Measurements from ENCODE around the gene SOST. TPM values are rescaled to one million over a fixed set of nuclear protein-coding genes. Genes with fewer than 3 reads are reported as not detected.

SOST gene
- total RNA-seq, 2 experiments from 2014 or later = not detected

DNA sequence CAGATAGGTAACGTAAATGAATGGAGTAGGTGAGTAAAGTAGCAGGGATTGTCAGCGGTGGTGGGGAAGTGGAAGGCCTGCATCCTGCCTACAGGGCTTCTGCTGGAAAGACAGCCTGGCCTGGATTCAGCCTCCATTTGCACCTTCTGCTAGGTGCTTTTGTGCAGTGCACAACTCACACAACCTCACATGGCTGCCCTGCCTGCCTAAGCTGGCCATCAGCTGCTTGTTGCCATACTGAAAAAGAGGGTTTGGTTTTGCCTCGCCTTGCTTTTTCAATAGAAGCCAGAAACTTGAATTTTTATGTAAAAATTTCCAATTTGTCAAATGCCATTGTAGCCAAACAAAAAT, 36.3 kb downstream of the SOST start:
- Mint-ChIP-seq H3K4me3 (no peak overlapping the region), H3K27ac (no peak overlapping the region), H3K4me1 (peaks cover 12% of the 10 kb centered on the region), H3K36me3 (peaks cover 2% of the 10 kb centered on the region), H3K27me3 (peaks cover 15% of the 10 kb centered on the region), H3K9me3 (ENCODE audit: low read depth) (no peaks in the 10 kb centered on the region)
- CTCF ChIA-PET = interaction anchor here (2.0 kb wide), 1 partner anchor 27 kb away, joined by 6 read pairs; no protein-coding TSS in a partner anchor
- no peak for DNase-seq
- no peak for ATAC-seq

DNA sequence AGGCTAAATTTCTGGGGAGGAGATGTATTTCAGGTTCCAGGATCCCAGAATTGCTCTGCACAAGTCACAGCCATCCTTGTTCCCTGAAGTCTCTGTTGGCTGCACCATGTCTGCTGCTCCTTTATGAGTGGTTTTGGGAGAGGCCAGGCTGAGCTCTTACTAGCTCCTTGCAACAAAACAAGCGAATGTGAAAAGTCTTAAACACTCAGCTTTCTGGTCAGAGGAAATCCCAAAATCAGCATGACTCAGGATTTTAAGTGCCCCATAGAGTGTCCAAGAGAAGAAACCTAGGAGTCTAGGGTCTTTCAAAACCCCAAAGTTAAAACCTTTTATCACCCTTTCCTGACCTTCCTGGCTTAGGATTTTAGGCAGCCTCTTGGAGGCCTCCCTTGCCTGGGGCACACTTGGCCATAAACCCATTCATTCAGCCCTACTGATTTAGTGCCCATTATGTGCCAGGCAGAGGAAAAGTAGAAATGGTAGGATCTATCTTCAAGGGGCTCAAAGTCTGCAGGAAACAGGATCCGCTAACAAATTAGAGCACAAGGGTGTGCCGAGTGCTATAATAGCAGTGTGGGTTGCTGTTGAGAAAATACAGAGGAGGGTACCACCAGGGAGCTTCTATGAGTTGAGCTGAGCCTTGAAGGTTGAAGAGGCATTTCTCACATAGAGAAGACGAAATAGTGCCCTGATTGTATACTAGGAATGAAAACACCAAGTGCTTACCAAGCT, 36.9 kb downstream of the SOST start:
- CTCF ChIA-PET = interaction anchor here (0.9 to 2.0 kb wide), 2 partner anchors 27 to 53 kb away, joined by 3 to 6 read pairs; no protein-coding TSS in a partner anchor
- DNase-seq (no peak), ATAC-seq (no peak)
- Mint-ChIP-seq H3K27ac (peak overlapping the region; percentile 72), H3K9me3 (ENCODE audit: low read depth) (no peaks in the 10 kb centered on the region), H3K36me3 (peaks cover 2% of the 10 kb centered on the region), H3K27me3 (peaks cover 21% of the 10 kb centered on the region), H3K4me3 (peak overlapping the region; percentile 87), H3K4me1 (peaks cover 12% of the 10 kb centered on the region)

DNA sequence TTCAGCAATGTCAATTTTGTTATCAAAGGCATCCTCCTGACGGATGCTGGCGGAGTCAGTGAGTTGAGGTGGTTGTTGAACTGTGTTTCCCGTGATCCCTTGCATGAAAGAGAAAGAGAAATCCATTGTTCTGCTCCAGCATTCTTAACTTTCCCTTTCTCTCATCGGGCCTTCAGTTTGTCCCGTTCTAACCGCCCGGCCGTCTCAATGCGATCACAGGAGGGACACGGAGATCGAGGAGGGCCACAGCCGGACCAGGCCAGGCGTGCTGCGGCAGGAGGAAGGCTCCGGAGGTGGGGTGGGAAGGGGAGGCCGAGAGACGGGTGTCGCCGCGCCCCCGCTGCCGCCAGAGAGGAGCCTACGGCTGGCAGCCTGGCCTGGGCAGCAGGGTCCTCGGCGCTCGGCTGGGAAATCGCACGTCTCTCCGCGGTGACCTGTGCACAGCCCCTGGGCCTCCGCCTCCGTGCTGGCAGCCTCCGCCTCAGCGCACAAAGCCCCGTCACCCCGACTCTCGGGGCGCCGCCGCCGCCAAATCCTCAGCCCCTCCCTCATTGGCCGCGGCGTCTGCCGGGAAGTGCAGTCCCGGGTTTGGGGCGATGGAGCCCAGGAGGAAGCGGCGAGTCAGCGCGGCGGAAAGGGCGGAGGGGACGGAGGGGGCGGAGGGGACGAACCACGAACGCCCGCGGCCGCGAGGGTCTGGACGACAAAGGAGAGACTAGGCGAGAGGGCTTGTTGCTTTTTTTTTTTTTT, 38.1 kb downstream of the SOST start:
- CTCF ChIA-PET = interaction anchor here (0.7 to 2.0 kb wide), 2 partner anchors 12 to 26 kb away, joined by 3 to 6 read pairs; no protein-coding TSS in a partner anchor
- Mint-ChIP-seq H3K36me3 (peaks cover 2% of the 10 kb centered on the region), H3K9me3 (ENCODE audit: low read depth) (no peaks in the 10 kb centered on the region), H3K27ac (peak overlapping the region; percentile 97), H3K4me3 (peak overlapping the region; percentile 87), H3K27me3 (peaks cover 30% of the 10 kb centered on the region), H3K4me1 (peaks cover 12% of the 10 kb centered on the region)
- DNase-seq = peak; percentile 86
- ATAC-seq = peak; percentile 94

DNA sequence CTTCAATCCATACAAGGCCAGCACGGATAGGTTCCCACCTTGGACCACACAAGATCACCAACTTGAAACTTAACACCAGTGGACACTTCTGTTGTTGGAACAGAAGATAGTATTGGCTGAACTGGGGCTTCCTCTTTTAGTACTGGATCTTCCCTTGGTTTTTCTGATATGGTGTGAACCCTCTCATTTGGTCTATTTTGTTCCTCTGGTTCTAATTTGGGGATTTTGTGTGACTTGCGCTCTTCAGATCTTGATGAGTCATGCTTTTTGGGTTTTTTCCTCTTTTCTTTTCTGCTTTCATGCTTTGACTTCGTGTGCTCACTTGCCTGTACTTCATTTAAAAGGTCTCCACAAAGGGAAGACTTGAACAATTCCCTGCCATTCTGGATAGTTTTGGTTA, 39.0 kb downstream of the SOST start:
- no peaks in the 10 kb centered on the region for H3K9me3 Mint-ChIP-seq (ENCODE audit: low read depth)
- DNase-seq (no peak), ATAC-seq (no peak)
- H3K4me1 Mint-ChIP-seq = peaks cover 13% of the 10 kb centered on the region
- H3K4me3 Mint-ChIP-seq = peak overlapping the region; percentile 87
- H3K36me3 Mint-ChIP-seq = peaks cover 2% of the 10 kb centered on the region
- H3K27me3 Mint-ChIP-seq = peaks cover 37% of the 10 kb centered on the region
- CTCF ChIA-PET = interaction anchor here (2.0 kb wide), 1 partner anchor 19 kb away, joined by 5 read pairs; no protein-coding TSS in a partner anchor
- peak overlapping the region; percentile 97 for H3K27ac Mint-ChIP-seq

DNA sequence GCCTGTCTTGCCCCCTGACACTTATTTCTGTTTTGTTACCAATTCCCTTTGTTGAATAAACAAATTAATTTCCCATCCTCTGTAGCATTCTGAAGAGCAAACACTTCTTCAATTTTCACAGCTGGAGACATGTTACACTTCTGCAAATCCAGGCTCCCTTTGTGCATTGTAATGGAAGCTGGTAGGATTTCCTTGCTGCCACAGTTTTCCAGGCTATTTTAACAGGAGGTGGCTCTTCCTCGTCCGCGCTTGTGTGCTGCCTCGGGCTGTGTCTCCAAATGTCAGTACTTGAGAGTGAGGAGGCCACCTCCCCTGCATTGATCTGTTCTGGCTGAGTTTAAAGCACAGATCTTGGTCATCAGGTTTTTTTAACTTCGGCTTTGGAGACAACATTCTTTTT, 40.0 kb downstream of the SOST start:
- no peak overlapping the region for H3K27ac Mint-ChIP-seq
- no peak for ATAC-seq
- peaks cover 43% of the 10 kb centered on the region for H3K27me3 Mint-ChIP-seq
- H3K36me3 Mint-ChIP-seq = peaks cover 2% of the 10 kb centered on the region
- no peak overlapping the region for H3K4me3 Mint-ChIP-seq
- CTCF ChIA-PET = interaction anchor here (0.7 to 2.0 kb wide), 2 partner anchors 18 to 23 kb away, joined by 4 to 5 read pairs; no protein-coding TSS in a partner anchor
- no peak for DNase-seq
- no peaks in the 10 kb centered on the region for H3K9me3 Mint-ChIP-seq (ENCODE audit: low read depth)
- H3K4me1 Mint-ChIP-seq = peaks cover 20% of the 10 kb centered on the region

DNA sequence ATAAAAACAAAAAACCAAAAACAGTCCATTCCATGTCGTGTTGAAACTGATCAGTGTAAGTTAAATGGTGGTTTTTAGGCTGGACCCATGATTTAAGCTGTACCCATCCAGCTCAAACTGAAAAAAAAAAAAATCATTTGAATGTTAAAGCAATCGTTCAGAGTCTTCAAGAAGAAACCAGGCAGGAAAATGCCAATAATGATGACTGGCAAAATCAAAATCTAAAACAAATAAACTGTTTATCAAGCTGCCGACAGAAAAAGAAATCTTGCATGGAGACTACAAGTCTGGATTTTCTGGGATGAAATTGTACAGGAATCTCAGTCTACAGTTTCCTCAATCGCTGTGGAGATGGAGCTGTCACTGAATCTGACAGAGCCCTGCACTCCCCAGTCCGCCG, 40.7 kb downstream of the SOST start:
- Mint-ChIP-seq H3K4me1 (peaks cover 25% of the 10 kb centered on the region), H3K36me3 (peaks cover 2% of the 10 kb centered on the region), H3K4me3 (no peak overlapping the region), H3K9me3 (ENCODE audit: low read depth) (no peaks in the 10 kb centered on the region), H3K27ac (no peak overlapping the region), H3K27me3 (peaks cover 48% of the 10 kb centered on the region)
- DNase-seq (no peak), ATAC-seq (no peak)
- CTCF ChIA-PET = interaction anchor here (0.7 to 2.0 kb wide), 2 partner anchors 17 to 23 kb away, joined by 4 to 5 read pairs; no protein-coding TSS in a partner anchor

DNA sequence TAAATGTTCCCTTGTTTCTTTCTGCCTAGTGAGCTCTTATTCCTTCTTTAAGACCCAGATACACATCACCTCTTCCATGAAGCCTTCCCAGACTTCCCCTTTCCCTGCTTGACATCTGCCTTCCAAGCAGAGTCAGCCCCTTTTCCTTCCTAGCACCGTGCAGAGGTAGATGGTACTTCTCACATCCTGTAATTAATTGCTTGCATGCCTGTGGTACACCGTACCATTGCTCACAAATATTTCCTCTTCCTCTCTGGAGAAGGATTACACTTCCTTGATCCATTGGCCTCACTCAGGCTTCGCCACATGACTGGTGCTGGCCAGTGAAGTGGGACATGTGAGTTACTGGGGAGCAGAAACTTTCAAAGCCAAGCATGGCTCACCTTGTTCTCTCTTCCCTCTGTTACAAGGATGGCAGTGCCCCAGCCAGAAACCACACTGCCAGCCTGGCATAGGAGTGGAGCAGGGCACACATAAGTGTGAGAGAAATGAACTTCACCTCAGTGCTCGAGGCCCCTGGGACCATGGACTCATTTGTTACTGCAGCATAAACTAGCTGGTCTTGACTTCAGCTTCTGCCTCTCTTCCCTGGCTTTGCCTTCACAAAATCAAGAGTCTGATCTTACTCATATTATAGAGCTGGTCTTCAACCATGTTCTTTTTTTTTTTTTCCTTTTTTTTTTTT, 44.0 kb downstream of the SOST start:
- DNase-seq (no peak), ATAC-seq (no peak)
- peaks cover 62% of the 10 kb centered on the region for H3K27me3 Mint-ChIP-seq
- CTCF ChIA-PET = interaction anchor here (0.9 to 2.9 kb wide), 7 partner anchors 9 to 230 kb away, joined by 3 to 17 read pairs (median 4); partner anchors contain the start of genes DHX8 and SOST
- H3K4me3 Mint-ChIP-seq = peak overlapping the region; percentile 42
- no peaks in the 10 kb centered on the region for H3K9me3 Mint-ChIP-seq (ENCODE audit: low read depth)
- H3K27ac Mint-ChIP-seq = no peak overlapping the region
- no peaks in the 10 kb centered on the region for H3K36me3 Mint-ChIP-seq
- H3K4me1 Mint-ChIP-seq = peaks cover 17% of the 10 kb centered on the region

DNA sequence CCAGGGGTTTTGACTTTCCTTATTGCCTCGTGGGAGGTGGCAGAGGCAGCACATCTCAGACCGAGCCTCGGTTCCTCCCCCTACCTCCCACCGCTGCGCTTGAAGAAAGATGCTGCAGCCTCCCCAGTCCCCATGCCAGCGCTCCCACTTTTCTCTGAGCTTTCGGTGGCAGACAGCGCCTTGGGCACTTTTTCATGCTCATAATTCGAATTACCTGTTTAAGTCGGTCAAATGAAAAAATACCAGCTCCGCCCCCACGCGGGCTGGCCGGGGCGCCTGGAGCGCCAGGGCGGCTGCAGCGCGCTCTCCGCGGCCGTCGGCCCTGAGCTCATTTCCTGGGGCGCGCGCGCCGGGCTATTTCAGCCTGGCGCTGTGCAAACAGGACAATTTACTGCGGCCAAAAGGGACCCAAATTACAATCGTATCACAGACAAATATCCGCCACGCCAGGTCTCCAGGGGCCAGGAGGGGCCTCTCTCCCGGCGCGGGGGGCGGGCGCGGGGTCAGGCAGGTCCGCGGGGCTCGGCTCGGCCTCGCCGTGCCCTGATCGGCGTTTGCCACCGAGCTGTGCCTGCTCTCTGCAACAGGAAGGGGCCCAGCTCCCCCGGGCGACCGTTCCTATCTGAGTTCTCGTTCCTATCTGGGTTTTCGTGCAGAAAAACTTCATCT, 45.0 kb downstream of the SOST start:
- peaks cover 13% of the 10 kb centered on the region for H3K4me1 Mint-ChIP-seq
- no peak overlapping the region for H3K27ac Mint-ChIP-seq
- no peaks in the 10 kb centered on the region for H3K9me3 Mint-ChIP-seq (ENCODE audit: low read depth)
- H3K36me3 Mint-ChIP-seq = no peaks in the 10 kb centered on the region
- H3K4me3 Mint-ChIP-seq = peak overlapping the region; percentile 42
- CTCF ChIA-PET = interaction anchor here (0.8 to 2.9 kb wide), 8 partner anchors 8 to 229 kb away, joined by 3 to 17 read pairs (median 4); partner anchors contain the start of genes DHX8 and SOST
- peaks cover 58% of the 10 kb centered on the region for H3K27me3 Mint-ChIP-seq
- ATAC-seq = peak; percentile 88
- peak; percentile 44 for DNase-seq

DNA sequence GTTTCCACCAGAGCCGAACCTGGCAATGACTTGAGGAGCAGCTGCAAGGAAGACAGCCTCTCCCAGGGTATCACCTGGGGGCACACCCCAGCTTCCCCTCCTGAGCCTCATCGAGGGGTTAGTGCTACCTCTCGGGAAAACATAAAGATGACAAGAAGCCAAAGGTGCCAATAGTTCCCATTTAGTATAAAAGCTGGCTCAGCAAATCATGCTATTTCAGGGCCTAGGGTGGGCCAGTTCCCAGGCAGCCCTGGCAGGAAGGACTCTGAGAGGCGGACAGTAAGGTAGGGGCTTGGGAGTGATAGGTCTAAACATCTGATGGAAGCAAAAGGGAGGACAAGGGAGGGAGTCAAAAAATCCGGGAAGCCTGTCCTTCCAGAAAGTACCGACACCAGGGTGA, 46.2 kb downstream of the SOST start:
- Mint-ChIP-seq H3K9me3 (ENCODE audit: low read depth) (no peaks in the 10 kb centered on the region), H3K27me3 (peaks cover 52% of the 10 kb centered on the region), H3K4me3 (no peak overlapping the region), H3K27ac (no peak overlapping the region), H3K36me3 (no peaks in the 10 kb centered on the region), H3K4me1 (peaks cover 13% of the 10 kb centered on the region)
- ATAC-seq (no peak), DNase-seq (no peak)
- CTCF ChIA-PET = interaction anchor here (1.6 to 22.1 kb wide), 2 partner anchors 39 to 49 kb away, joined by 3 to 569 read pairs; partner anchors contain the start of gene SOST

DNA sequence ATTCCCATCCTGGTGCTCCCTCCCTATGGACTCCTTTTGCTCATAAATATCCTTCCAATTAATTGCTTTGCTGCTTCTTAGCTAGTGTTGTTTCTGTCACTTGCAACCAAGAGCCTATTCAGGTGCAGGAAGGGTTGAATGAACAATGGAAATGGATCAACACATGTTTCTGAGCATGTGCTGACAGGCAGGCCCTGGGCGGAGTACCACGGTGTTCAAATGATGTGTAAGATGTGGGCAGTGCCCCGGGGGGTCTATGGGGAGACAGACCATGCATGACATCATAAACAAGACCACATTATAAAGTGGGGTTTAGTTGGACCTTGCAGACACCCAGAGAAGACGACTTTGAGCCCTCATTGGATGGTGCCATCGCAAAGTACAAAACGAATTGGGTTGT, 48.5 kb downstream of the SOST start:
- CTCF ChIA-PET = interaction anchor here (3.0 to 22.1 kb wide), 2 partner anchors 16 to 51 kb away, joined by 9 to 569 read pairs; partner anchors contain the start of gene SOST
- Mint-ChIP-seq H3K4me1 (peaks cover 13% of the 10 kb centered on the region), H3K4me3 (no peak overlapping the region), H3K9me3 (ENCODE audit: low read depth) (no peaks in the 10 kb centered on the region), H3K36me3 (no peaks in the 10 kb centered on the region), H3K27me3 (peaks cover 46% of the 10 kb centered on the region), H3K27ac (no peak overlapping the region)
- DNase-seq = no peak
- ATAC-seq = no peak

DNA sequence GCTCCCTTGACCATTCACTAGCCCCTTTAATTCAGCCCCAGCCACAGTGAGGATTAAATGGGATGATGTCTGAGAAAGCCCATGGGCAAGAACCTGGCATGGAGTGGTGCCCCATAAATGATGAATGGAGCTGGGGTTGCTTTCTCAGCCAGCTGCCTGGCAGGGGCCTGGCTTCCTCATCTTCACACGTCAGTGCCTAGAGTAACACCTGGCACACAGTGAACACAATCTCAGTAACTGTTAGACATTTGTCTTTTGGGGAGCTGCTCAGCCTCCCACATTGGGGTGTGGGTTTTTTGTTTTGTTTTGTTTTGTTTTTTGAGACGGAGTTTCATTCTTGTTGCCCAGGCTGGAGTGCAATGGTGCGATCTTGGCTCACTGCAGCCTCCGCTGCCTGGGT, 49.4 kb downstream of the SOST start:
- ATAC-seq = no peak
- CTCF ChIA-PET = interaction anchor here (0.8 to 22.1 kb wide), 4 partner anchors 11 to 52 kb away, joined by 3 to 569 read pairs (median 6); partner anchors contain the start of gene SOST
- H3K9me3 Mint-ChIP-seq (ENCODE audit: low read depth) = no peaks in the 10 kb centered on the region
- no peak overlapping the region for H3K4me3 Mint-ChIP-seq
- H3K27ac Mint-ChIP-seq = no peak overlapping the region
- H3K27me3 Mint-ChIP-seq = peaks cover 38% of the 10 kb centered on the region
- H3K36me3 Mint-ChIP-seq = no peaks in the 10 kb centered on the region
- peaks cover 8% of the 10 kb centered on the region for H3K4me1 Mint-ChIP-seq
- no peak for DNase-seq

DNA sequence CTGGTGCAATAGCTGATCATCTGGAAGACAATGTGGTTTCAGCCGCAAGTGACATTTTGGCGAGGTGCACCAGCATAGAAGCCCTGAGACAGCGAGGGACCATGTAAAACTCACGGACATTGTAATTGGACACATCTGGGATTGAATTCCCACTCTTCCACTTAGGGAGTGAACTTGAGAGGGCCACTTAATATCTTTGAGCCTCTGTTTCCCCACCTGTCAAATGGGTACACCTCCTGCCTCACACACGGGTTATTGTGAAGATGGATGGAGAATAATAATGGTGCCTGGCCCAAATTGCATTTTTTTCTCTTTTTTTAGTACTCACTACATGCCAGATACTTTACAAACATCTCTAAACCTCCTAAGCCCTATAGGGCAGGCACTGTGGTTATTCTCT, 51.4 kb downstream of the SOST start:
- ATAC-seq (no peak), DNase-seq (no peak)
- H3K9me3 Mint-ChIP-seq (ENCODE audit: low read depth) = no peaks in the 10 kb centered on the region
- H3K36me3 Mint-ChIP-seq = no peaks in the 10 kb centered on the region
- no peak overlapping the region for H3K27ac Mint-ChIP-seq
- CTCF ChIA-PET = interaction anchor here (2.2 to 22.1 kb wide), 2 partner anchors 13 to 54 kb away, joined by 8 to 569 read pairs; partner anchors contain the start of gene SOST
- H3K4me1 Mint-ChIP-seq = peaks cover 5% of the 10 kb centered on the region
- H3K4me3 Mint-ChIP-seq = no peak overlapping the region
- peaks cover 27% of the 10 kb centered on the region for H3K27me3 Mint-ChIP-seq
